DND-41 (cell line): Measurements from ENCODE around the gene SCAANT1.

Source experiments
- EZH2 ChIP-seq: IDR thresholded peaks from 3 replicates; pipeline ENCODE4 v1.6.1; 2012; ENCODE audit warnings: borderline replicate concordance, low read depth, mild to moderate bottlenecking, moderate library complexity, low read length, inconsistent platforms; ENCODE audit not compliant: severe bottlenecking
- TF ChIP-seq, protein P1 (sequence below): IDR thresholded peaks from 2 replicates; pipeline ENCODE4 v1.5.1; 2012; ENCODE audit warnings: borderline replicate concordance, low read length, moderate library complexity, mild to moderate bottlenecking; ENCODE audit not compliant: poor library complexity, severe bottlenecking; ENCODE audit errors: extremely low read depth

DNA sequence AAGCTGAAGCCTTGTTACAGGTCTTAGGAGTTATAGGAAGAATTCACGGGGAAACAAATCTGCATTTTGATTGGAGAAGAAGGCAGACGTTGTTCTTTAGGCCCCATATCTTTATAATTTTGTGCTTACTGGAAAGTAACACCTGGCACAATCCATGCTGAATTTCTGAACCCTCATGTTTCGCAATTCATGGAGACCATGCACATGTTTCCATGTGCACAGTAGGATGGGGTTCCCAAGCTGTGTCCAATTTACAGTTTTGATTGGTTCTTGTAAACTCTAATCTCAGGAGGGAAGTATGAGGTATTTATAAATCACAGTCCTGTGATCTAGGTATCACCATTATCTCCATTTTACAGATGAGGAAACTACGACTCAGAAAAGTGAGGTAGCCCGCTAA, 7.8 kb upstream of the SCAANT1 start:
- TF ChIP-seq, protein P1, sequence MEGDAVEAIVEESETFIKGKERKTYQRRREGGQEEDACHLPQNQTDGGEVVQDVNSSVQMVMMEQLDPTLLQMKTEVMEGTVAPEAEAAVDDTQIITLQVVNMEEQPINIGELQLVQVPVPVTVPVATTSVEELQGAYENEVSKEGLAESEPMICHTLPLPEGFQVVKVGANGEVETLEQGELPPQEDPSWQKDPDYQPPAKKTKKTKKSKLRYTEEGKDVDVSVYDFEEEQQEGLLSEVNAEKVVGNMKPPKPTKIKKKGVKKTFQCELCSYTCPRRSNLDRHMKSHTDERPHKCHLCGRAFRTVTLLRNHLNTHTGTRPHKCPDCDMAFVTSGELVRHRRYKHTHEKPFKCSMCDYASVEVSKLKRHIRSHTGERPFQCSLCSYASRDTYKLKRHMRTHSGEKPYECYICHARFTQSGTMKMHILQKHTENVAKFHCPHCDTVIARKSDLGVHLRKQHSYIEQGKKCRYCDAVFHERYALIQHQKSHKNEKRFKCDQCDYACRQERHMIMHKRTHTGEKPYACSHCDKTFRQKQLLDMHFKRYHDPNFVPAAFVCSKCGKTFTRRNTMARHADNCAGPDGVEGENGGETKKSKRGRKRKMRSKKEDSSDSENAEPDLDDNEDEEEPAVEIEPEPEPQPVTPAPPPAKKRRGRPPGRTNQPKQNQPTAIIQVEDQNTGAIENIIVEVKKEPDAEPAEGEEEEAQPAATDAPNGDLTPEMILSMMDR, result no peak
- no peak for TF ChIP-seq EZH2
